GM18498 (cell line): ENCODE results near the gene NKD1.
"Not testable (repeated sequence)": the region's sequence is repeated elsewhere in the genome, so short reads cannot be mapped to it uniquely, and the experiment has no call there.

ENCODE experiments used
- ATAC-seq: cut with Tn5 transposase; IDR thresholded peaks from one replicate; pipeline ENCODE4 v1.9.1; 2021; ENCODE audit warnings: mild to moderate bottlenecking, moderate library complexity; ENCODE audit not compliant: unreplicated experiment

NKD1 gene

GRCh38 chr16:50519602-50520001 lies 28.6 kb upstream of the NKD1 start:
- no peak for ATAC-seq

- ATAC-seq = no peak
These were observed 27.5 kb upstream of the NKD1 start for GRCh38 chr16:50520451-50521245.

- no peak for ATAC-seq
These were observed 26.8 kb upstream of the NKD1 start for GRCh38 chr16:50521246-50521900.

- no peak for ATAC-seq
These were observed 25.9 kb upstream of the NKD1 start for GRCh38 chr16:50522324-50522723.

DNA sequence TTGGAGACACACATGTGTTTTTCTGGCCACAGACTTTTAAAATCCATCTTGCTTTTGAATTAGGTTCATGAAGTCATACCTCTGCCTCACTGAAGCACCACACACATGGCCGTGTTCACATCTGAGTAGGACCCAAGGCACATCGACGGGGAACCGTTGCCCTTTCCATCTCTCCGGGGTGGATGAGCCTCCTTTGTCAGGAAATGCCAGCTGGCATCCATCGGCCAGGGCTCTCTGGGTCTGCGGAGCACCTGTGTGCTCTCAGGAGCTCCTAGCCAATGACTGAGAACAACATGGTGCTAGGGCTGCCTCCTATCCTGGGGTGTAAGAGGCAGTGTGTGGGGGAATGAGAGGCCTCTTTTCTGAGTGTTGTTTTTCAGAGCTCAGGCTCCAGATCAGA lies 24.5 kb upstream of the NKD1 start:
- ATAC-seq = no peak

- no peak for ATAC-seq
These were observed 22.9 kb upstream of the NKD1 start for GRCh38 chr16:50525262-50525661.

DNA sequence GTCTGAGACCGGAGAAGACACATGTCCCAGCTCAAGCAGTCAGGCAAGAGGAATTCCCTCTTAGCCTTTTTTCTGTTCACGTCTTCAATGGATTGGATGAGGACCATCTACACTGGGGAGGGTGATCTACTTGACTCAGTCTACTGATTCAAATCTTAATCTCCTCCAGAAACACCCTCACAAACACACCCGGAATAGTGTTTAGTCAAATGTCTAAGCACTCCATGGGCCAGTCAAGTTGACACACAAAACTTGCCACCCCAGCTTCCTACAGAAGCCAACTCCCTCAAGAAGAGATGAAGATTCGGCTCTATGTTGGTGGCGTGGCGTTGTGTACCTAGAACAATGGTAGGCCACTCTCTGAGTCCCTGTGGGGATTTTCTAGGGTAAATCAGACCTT lies 22.5 kb upstream of the NKD1 start:
- ATAC-seq = no peak

DNA sequence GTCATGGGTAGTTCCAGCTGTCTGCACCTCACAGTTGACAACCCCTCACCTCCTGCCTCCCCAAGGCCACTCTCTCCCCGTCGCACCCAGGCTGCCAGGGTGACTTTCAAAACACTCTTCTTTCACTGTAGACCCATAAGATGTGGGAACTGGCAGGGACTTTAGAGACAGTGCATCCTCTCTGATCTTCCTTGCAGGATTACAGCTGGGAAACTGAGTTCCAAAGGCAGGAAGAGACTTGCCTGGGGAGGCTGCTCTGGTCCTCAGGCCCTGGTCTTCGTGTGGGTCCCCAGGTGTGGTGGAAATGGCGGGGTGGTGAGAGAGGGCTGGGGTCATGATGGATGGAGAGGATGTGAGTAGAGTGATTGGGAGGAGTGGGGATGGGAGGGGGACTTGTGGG lies 21.9 kb upstream of the NKD1 start:
- ATAC-seq = no peak

GRCh38 chr16:50526796-50527195 lies 21.4 kb upstream of the NKD1 start:
- ATAC-seq = no peak

DNA sequence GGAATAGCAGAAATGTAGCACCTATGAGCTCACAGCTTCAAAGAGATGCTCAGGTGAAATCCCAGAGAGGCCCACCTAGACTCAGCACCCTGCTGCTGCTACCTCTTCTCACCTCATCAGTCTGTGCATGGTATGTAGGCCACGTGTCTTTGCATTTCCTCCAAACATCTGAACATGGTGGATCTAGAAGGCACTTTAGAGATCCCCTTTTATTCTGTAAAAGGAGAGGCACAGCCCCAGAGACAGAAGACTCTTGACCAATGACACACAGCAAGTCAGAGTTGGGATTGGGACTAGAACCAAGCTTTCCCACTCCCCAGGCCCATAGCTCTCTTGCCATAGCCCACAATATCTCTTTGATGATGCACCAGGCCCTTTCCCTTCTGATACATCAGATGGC lies 19.4 kb upstream of the NKD1 start:
- ATAC-seq = no peak

DNA sequence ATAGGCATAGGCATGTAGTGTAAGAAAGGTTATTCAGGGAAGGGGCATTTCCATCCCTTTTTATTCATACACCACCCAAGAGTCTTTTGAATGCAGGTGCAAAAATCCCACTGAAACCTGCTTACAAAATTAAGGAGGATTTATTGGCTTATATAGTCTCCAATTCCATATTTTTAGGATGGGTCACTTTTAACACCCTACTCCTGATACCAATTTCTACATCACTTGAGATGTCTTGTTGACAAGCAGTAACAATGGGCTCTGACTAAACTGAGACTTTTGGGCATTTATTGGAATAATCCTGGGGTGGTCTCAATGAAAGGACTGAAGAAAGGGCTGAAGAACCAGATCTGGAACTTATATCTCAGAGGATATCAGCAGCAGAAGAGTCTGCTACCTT lies 18.9 kb upstream of the NKD1 start:
- ATAC-seq = no peak

- ATAC-seq = no peak
These were observed 17.6 kb upstream of the NKD1 start for GRCh38 chr16:50530277-50531236.

GRCh38 chr16:50531359-50531758 lies 16.8 kb upstream of the NKD1 start:
- ATAC-seq = no peak

DNA sequence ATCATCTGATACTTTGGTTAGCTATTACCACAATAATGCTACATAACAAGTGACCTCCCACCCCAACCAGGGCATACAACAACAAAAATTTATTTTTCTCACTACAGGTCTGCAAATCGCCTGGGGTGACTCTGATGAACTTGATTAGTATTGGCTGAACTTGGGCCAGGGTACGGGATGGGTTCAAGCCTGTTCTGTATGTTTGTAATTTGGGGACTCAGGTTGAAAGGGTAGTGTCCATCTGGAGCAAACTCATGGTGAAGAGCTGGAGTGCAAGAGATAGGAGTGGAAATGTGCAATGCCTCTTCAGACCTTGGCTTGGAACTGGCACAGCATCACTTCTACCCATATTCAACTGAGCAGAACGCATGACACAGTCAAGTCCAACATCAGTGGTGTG lies 16.3 kb upstream of the NKD1 start:
- ATAC-seq = no peak

GRCh38 chr16:50532576-50532975 lies 15.6 kb upstream of the NKD1 start:
- ATAC-seq = no peak

DNA sequence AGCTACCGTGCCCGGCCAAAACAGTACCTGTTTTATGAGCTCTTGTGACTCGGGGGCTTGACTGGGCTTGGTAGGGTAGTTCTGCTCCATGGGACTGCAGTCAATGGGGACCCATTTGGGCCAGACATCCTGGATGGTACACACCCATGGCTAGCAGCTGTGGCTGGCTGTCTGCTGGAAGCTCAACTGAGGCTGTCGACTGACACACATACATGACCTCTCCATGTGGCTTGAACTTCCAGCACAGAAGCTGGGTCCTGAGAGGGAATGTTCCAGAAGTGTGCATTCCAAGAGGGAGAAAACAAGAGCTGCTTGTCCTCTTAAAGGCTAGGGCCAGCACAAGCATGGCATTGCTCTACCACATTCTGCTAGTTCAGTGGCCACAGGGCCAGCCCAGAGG lies 14.9 kb upstream of the NKD1 start:
- ATAC-seq = no peak

DNA sequence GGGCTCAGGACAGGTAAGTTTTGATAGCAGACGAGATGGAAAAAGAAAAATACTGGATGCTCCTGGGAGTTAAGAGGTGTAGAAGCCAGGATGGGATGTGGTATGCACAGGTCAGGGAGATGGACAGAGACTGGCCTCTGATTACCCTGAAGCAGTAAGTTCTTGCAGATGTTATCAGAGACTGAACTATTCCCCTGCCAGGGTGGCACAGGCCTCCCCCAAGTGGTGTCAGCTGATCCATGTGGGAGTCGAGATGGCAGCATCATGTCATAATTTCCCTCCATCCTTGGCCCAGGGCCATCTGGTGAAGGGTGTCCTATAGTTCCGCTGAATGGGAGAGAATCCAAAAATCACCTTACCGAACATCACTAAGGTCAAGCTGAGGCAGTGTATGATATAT lies 14.1 kb upstream of the NKD1 start:
- no peak for ATAC-seq

DNA sequence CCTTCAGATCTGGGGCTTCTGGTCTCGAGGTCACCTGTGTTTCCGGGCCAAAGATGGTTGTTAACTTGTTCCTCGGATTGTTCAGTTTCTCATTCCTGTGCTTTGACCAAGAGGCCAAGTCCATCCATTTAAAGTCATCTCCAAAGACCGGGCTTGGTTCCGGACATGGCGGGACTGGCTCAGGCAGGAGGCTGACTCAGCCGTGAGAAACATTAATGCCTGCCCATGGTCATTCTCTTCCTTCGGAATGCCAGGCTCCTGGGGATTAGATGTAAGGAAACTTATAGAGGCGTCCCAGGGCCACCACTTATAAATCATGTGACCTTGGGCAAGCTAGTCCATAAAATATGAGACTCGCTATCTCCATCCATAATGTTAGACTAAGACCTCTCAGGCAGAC lies 13.6 kb upstream of the NKD1 start:
- no peak for ATAC-seq

DNA sequence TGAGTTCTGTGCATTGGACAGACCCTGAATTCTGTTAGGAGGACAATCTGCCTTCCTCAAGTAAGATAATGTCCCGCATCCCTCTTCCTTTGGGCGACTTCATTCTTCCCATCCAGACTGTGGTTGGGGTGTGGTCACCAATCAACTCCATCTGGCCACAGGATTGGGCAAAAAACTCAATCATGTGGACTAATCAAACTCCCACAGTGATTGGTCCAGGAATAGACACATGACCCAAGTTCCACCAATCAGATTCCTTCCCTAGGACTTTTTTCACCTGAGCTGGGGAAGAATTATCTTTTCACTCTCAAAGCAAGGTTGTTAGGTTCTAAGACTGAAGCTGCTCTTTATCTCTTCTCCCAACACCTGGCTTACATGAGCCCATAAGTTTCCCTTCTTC lies 13.2 kb upstream of the NKD1 start:
- ATAC-seq = no peak

DNA sequence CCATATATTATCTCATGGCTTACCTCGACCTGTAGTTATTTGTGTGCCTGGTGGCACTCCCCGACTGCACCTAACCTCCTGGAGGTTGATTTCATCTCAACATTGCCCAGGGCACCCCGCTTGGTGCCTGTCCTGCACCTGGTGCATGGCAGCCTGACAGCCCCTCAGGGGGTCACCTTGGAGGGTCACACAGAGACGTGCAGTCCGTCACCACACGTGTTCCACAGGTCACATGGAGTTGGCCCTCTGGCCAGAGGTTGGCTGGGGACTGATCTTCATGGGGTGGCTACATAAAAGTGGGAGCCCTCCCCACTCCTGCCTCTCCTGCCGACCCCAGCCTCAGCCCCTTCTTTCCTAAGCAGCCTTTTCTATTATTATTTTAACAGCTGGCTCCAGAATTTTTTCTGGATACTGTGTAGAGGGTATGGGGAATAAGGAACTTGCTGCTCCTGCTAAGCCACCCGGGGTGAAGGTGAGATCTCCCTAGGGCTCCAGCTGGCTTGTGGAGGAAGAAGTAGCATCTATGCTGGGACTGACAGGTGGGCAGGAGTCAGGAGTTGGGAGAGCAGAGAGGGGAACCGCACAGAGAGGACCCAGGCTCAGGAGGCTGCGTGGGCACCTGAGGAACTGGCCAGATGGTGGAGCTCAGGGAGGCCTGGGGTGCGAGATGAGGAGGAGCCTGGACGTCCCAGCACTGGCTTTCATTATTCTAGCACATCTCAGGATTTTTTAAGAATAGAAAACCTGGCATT lies 12.5 kb upstream of the NKD1 start:
- ATAC-seq = no peak

DNA sequence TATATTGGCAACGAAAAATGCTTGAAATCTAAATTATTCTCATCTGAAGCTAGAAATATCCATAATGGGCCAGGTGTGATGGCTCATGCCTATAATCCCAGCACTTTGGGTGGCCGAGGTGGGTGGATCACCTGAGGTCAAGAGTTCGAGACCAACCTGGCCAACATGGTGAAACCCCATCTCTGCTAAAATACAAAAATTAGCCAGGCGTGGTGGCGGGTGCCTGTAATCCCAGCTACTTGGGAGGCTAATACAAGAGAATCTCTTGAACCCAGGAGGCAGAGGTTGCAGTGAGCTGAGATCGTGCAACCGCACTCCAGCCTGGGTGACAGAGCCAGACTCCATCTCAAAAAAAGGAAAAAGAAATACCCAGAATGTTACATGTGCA lies 11.9 kb upstream of the NKD1 start:
- not testable (repeated sequence) for ATAC-seq
